HG03575 (cell line): ENCODE data around the gene NDUFS1.
"Not testable (repeated sequence)": the region's sequence is repeated elsewhere in the genome, so short reads cannot be mapped to it uniquely, and the experiment has no call there.

Source experiments
- ATAC-seq: cut with Tn5 transposase; IDR thresholded peaks from one replicate; pipeline ENCODE4 v1.9.1; 2021; ENCODE audit not compliant: unreplicated experiment, insufficient number of reproducible peaks, low FRiP score; ENCODE audit errors: extremely low read depth

The NDUFS1 gene

GRCh38 chr2:206080927-206081326 is 78.3 kb downstream of the NDUFS1 start:
- no peak for ATAC-seq

- no peak for ATAC-seq
These were observed 79.4 kb downstream of the NDUFS1 start for GRCh38 chr2:206079699-206080465.

GRCh38 chr2:206077879-206078278 is 81.4 kb downstream of the NDUFS1 start:
- ATAC-seq = not testable (repeated sequence)

GRCh38 chr2:206075113-206075512 is 84.1 kb downstream of the NDUFS1 start:
- no peak for ATAC-seq

- no peak for ATAC-seq
These were observed 87.4 kb downstream of the NDUFS1 start for GRCh38 chr2:206071807-206072206.

- no peak for ATAC-seq
These were observed 89.8 kb downstream of the NDUFS1 start for GRCh38 chr2:206069417-206069816.

GRCh38 chr2:206068207-206068606 is 91.0 kb downstream of the NDUFS1 start:
- ATAC-seq = no peak
